ENCODE measurements around the gene PRR30.

PRR30 gene

DNA sequence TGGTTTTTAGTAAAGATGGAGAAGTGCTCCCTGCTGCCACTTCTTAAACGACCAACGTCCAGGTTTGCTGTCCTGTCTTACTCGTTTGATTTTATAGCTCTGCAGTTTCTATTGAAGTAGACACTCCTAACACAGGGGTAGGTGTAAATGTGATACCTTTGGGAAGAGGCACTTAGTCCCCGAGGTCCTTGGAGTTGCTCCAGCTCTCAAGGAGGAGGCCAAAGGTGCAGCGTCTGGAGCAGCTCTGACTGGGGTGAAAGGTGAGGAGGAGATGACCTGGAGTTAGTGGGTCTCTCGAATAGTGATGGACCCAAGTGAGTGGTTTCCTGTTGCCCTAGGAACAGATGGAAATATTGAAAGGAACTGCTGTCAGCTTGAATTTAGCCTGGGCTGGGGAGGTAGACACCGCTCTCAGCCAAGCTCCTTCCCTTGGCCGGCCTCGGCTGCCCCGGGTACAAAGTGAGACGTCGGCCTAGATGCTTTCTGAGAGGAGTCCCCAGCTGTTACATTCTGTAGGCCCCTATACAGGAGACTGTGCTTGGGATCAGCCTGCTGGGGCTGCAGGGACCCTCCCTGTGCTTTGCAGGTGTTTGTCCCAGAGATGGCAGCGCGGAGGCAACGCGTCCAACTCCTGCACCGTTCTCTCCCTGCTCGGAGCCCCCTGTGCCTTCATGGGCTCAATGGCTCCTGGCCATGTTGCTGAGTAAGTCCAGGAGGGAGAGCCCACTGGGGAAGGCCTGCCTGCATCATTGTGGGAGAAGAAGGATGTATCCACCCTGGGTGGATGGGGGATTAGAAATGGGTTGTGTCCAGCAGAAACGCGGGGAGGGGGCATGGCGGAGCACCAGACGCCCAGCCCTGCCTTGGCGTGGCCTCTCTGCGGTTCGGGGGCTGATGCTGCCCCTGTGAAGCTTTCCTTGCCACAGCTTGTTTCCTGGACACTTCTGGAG is 47.2 kb downstream of the PRR30 start:
- H3K4me3 ChIP-seq (ENCODE audit: low read length): no peak overlapping the region
- TF ChIP-seq, protein P1, sequence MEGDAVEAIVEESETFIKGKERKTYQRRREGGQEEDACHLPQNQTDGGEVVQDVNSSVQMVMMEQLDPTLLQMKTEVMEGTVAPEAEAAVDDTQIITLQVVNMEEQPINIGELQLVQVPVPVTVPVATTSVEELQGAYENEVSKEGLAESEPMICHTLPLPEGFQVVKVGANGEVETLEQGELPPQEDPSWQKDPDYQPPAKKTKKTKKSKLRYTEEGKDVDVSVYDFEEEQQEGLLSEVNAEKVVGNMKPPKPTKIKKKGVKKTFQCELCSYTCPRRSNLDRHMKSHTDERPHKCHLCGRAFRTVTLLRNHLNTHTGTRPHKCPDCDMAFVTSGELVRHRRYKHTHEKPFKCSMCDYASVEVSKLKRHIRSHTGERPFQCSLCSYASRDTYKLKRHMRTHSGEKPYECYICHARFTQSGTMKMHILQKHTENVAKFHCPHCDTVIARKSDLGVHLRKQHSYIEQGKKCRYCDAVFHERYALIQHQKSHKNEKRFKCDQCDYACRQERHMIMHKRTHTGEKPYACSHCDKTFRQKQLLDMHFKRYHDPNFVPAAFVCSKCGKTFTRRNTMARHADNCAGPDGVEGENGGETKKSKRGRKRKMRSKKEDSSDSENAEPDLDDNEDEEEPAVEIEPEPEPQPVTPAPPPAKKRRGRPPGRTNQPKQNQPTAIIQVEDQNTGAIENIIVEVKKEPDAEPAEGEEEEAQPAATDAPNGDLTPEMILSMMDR (conservative IDR thresholded peaks at IDR 0.05; ENCODE audit: low read depth, low read length): no peak

DNA sequence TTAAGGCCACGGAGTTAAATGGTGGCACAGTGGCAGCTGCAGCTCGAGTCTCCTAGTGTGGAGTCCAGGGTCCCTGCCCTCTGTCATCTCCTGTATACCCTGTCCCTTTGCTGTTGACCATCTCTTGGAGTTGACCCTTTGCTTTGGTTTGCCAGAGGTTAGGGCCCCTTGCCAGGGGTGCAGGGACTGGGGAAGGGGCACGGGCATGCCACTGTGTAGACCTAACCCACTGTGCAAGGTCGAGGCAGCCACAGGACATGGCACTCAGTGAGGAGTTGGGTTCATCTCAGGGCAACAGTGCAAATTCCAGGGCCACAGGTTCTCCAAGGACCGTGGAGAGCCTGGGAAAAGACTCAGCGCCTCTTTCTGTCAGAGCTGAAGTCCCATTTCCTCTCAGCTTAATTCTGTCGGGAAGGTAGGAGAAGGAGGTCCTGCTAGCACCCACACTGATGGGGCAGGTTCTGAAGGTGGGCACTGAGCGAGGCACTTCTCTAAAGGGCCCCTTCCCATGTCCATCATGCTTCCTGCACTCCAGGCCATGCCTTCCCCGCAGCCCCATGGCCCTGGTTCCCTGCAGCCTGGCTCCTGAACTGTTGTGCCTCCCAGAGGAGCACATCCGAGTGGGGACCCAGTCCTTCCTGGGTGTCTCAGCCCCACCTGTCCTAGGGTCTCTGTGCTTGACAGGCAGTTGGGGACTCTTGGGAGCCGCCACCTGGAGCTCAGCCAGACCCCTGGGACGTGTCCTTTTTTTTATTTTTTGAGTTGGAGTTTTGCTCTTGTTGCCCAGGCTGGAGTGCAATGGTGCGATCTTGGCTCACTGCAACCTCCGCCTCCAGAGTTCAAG is 49.9 kb downstream of the PRR30 start:
- TF ChIP-seq, protein P1 (conservative IDR thresholded peaks at IDR 0.05; ENCODE audit: low read depth, low read length): no peak
- H3K4me3 ChIP-seq (ENCODE audit: low read length): no peak overlapping the region
- DNase-seq (ENCODE audit: low read depth): no peak

More for the DNA sequence above, 47.2 kb downstream of the PRR30 start:
- DNase-seq (ENCODE audit: low read depth): no peak

DNA sequence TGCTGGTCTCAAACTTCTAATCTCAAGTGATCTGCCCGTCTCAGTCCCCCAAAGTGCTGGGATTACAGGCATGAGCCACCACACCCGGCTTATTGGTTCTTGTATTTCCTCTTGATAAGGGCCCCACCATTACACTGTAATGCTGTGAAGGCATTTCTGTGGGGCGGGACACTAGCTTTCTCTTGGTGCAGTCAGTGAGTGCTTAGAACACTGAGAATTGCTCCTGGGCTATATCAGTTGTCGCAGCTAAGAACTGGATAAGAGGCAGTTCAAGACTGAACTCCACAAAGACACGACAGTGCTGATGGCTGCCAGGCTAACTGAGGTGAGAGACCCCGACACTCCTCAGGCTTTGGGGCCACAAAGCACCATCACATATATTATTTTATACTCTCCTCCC is 50.6 kb downstream of the PRR30 start:
- no peak for DNase-seq (ENCODE audit: low read depth)
- TF ChIP-seq, protein P1 (conservative IDR thresholded peaks at IDR 0.05; ENCODE audit: low read depth, low read length): no peak
- H3K4me3 ChIP-seq (ENCODE audit: low read length): no peak overlapping the region

DNA sequence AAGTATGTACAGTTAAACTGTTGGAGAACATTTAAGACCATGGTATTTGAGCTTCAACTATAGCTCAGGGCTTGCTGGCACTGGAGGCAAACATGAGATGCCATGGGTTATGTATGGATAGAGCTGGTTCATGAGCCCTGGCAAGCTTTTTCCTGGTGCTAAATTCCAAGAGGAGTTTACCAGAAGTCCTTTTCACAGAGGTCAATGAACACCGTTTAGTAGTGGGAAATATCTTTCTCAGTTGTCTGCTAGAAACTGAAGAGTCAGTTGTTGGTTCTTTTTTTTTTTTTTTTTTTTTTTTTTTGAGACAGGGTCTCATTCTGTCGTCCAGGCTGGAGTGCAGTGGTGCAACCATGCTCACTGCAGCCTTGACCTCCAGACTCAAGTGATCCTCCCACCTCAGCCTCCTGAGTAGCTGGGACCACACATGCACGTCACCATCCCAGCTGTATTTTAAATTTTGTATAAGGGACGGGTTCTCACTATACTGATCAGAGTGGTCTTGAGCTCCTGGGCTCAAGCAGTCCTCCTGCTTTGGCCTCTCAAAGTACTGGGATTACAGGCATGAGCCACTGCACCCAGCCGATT is 51.3 kb downstream of the PRR30 start:
- TF ChIP-seq, protein P1 (conservative IDR thresholded peaks at IDR 0.05; ENCODE audit: low read depth, low read length): no peak
- DNase-seq (ENCODE audit: low read depth): no peak

More for the DNA sequence above, 51.3 kb downstream of the PRR30 start:
- no peak overlapping the region for H3K4me3 ChIP-seq (ENCODE audit: low read length)

All from retinal pigment epithelial cell (primary cell).